Type B pancreatic cell (in vitro differentiated cells): Measurements from ENCODE around the gene PRR22. TPM values are rescaled to one million over a fixed set of nuclear protein-coding genes. Genes with fewer than 3 reads are reported as not detected.

Experiments used
- DNase-seq: peaks from one replicate; pipeline ENCODE4 v3.0.0; 2021; ENCODE audit warnings: mixed read lengths; ENCODE audit not compliant: unreplicated experiment; ENCODE audit errors: extremely low spot score
- H3K27ac Mint-ChIP-seq: 2 replicates; pipeline ENCODE4 v1.8.0; 2021; ENCODE audit warnings: mild to moderate bottlenecking, mixed read lengths
- H3K27me3 Mint-ChIP-seq: 2 replicates; pipeline ENCODE4 v1.8.0; 2021; ENCODE audit warnings: mixed read lengths
- H3K36me3 Mint-ChIP-seq: 2 replicates; pipeline ENCODE4 v1.8.0; 2021; ENCODE audit warnings: mixed read lengths
- H3K4me1 Mint-ChIP-seq: one replicate; pipeline ENCODE4 v1.8.0; 2021; ENCODE audit warnings: mixed read lengths; ENCODE audit not compliant: unreplicated experiment
- H3K4me3 Mint-ChIP-seq: 2 replicates; pipeline ENCODE4 v1.8.0; 2021; ENCODE audit warnings: mild to moderate bottlenecking, mixed read lengths
- H3K9me3 Mint-ChIP-seq: 2 replicates; pipeline ENCODE4 v1.8.0; 2021; ENCODE audit warnings: mixed read lengths
- total RNA-seq: library from RNA; stranded (reverse); gene quantifications from 2 replicates; pipeline ENCODE4 v1.2.1, GENCODE V29; 2021; ENCODE audit warnings: low replicate concordance
- TF ChIP-seq, protein P1 (sequence below): fragments of 200-600 bp; sonication (generic); conservative IDR thresholded peaks from 2 replicates; pipeline ENCODE4 v1.5.0; 2021; ENCODE audit warnings: antibody characterized with exemption, mild to moderate bottlenecking

Gene PRR22
- total RNA-seq, 1 donor from 2014 or later, result 5.2 TPM

DNA sequence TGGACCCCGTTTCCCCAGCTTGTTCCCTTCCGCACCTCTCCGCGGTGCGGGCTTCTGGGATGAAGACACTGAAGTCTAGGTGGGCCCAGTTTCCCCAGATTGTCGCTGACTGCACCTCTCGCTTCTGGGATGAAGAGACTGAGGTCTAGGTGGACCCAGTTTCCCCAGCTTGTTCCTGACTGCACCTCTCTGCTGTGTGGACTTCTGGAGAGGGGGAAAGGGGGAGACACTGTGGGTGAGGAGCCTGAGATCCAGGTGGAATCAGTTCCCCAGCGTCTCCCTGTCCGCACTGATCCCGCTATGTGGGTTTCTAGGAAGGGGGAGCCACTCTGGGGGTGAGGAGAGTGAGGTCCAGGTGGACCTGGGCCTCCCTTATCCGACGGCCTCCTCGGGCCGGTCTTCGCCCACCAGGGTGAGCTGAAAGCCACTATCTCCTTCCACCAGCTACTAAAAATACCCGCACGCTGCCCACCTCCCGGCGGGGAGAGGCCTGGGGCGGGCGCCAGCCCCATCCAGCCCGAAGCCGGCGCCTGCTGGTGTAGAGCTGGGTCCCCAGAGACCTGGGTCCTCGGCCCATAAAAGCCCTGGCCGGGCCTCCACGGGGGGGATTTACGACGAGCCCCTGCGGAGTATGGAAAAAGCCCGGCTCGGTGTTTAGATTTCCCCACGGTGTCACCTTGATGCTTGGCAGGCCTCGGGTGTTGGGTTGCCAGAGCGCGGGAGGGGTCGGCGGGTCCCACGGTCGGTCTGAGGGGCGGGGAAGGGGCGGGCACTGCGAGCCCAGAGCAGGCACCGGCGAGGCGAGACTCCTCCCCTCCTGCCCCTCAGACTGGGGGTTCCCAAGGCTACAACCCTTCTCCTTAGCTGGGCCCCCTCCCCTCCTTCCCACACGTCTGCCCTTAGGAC is 44.4 kb upstream of the PRR22 start:
- TF ChIP-seq, protein P1, sequence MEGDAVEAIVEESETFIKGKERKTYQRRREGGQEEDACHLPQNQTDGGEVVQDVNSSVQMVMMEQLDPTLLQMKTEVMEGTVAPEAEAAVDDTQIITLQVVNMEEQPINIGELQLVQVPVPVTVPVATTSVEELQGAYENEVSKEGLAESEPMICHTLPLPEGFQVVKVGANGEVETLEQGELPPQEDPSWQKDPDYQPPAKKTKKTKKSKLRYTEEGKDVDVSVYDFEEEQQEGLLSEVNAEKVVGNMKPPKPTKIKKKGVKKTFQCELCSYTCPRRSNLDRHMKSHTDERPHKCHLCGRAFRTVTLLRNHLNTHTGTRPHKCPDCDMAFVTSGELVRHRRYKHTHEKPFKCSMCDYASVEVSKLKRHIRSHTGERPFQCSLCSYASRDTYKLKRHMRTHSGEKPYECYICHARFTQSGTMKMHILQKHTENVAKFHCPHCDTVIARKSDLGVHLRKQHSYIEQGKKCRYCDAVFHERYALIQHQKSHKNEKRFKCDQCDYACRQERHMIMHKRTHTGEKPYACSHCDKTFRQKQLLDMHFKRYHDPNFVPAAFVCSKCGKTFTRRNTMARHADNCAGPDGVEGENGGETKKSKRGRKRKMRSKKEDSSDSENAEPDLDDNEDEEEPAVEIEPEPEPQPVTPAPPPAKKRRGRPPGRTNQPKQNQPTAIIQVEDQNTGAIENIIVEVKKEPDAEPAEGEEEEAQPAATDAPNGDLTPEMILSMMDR, result no peak
- no peaks in the 10 kb centered on the region for H3K4me1 Mint-ChIP-seq
- H3K9me3 Mint-ChIP-seq, result no peaks in the 10 kb centered on the region
- H3K36me3 Mint-ChIP-seq, result no peaks in the 10 kb centered on the region
- H3K27me3 Mint-ChIP-seq, result peaks cover 3% of the 10 kb centered on the region
- H3K27ac Mint-ChIP-seq, result peak overlapping the region; percentile 96
- DNase-seq, result no peak
- peak overlapping the region; percentile 99 for H3K4me3 Mint-ChIP-seq

DNA sequence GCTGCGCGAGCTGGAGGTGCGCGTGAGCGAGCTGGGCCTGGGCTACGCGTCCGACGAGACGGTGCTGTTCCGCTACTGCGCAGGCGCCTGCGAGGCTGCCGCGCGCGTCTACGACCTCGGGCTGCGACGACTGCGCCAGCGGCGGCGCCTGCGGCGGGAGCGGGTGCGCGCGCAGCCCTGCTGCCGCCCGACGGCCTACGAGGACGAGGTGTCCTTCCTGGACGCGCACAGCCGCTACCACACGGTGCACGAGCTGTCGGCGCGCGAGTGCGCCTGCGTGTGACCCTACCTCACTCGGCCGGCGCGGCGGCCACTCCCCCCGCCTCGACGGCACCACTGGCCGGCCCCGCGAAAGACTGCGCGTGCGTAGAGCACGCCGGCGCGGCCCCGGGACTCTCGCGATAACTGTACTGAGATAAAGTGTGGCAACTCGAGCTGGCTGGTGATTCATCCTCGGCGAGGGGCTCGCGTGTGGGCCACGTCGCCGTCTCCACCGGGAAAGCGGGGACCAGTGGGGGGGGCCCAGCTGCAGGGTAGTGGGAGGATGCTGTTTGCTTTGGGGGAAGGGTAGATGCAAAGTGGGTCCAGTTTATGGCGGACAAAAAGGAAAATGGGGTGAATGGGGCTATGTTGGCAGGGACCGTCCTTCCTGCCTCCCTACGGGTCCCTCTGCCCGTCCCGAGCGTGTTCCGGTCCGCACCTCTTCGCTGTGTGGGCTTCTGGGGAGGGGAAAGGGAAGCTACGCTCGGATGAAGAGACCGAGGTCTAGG is 43.5 kb upstream of the PRR22 start:
- Mint-ChIP-seq H3K27ac (peak overlapping the region; percentile 96), H3K9me3 (no peaks in the 10 kb centered on the region), H3K4me3 (peak overlapping the region; percentile 99), H3K4me1 (no peaks in the 10 kb centered on the region), H3K36me3 (no peaks in the 10 kb centered on the region), H3K27me3 (no peaks in the 10 kb centered on the region)
- TF ChIP-seq, protein P1, result no peak
- DNase-seq, result peak; percentile 99

DNA sequence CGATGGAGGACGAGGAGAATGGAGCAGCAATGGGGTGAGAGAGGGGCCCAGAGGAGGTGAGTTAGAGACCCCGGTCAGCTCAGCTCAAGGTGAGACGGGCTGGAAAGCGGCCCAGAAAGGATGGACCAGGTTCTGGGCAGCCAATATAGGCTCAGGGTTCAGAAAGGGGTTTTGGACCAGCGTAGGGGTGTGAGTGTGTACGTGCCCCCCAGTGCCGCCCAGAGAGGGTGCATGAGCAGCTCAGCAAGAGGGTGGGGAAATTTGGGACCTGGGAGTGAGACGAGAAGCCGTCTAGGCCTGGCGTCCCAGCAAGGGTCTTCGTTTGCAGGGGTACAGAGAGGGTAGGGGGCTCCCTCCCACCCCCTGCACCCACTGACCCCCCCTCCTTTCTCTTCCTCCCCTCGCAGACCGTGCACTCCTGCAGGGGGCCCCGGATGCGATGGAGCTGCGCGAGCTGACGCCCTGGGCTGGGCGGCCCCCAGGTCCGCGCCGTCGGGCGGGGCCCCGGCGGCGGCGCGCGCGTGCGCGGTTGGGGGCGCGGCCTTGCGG is 42.9 kb upstream of the PRR22 start:
- peak overlapping the region; percentile 85 for H3K27ac Mint-ChIP-seq
- no peaks in the 10 kb centered on the region for H3K9me3 Mint-ChIP-seq

DNA sequence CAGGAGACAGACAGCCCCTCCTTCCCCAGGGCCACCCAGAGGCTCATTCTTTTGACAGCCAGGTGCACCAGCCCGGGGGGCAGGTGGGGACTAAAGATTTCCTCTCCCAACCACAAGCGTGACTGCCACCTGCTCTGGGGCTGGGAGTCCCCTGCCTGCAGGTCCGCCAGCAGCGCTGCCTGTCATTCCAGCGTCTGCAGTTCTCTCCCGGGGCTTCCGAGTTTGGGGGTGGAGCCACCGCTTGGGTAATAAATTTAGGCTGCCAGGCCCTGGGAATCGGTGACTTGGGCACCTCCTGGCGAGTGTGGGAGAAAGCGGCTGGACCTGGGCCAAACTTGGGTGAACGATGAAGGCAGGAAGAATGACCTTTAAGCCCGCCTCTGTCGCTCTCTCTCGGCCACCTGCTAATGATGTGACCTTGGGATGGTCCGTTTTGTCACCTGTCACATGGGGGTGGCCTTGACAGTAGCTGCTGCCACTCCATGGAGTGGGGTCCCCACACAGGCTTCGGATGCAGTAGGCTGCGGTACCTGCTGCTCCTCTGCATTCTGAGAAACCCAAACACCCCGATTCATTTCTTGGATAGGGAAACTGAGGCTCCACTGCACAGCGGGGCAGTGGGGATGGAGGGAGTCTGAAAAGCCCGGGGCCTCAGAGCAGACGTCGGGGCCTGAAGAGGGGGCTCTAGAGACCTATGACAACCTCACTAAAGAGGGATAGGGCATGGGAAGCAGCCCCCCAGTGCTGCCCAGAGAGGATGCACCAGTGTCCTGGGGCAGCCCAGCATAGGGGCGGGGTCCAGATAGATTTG is 42.2 kb upstream of the PRR22 start:
- DNase-seq, result no peak

More for the DNA sequence above, 42.9 kb upstream of the PRR22 start:
- Mint-ChIP-seq H3K27me3 (no peaks in the 10 kb centered on the region), H3K4me3 (peak overlapping the region; percentile 90), H3K36me3 (no peaks in the 10 kb centered on the region), H3K4me1 (no peaks in the 10 kb centered on the region)
- DNase-seq, result no peak
- TF ChIP-seq, protein P1, result no peak

More for the DNA sequence above, 42.2 kb upstream of the PRR22 start:
- Mint-ChIP-seq H3K36me3 (no peaks in the 10 kb centered on the region), H3K27me3 (no peaks in the 10 kb centered on the region), H3K27ac (peak overlapping the region; percentile 85), H3K9me3 (no peaks in the 10 kb centered on the region), H3K4me3 (peak overlapping the region; percentile 90), H3K4me1 (no peaks in the 10 kb centered on the region)
- TF ChIP-seq, protein P1, result peak; percentile 23
